ENCODE results near the gene FCHO2.

The FCHO2 gene

GRCh38 chr5:72936893-72937292 lies 18.9 kb upstream of the FCHO2 start:
- no peak overlapping the region for H3K27ac ChIP-seq (ENCODE audit: poor library complexity, severe bottlenecking)
- H3K36me3 ChIP-seq (ENCODE audit: low read depth): no peaks in the 10 kb centered on the region
- ATAC-seq (ENCODE audit: low read depth) (no peak), DNase-seq (ENCODE audit: low spot score) (no peak)
- no peaks in the 10 kb centered on the region for H3K9me3 ChIP-seq (ENCODE audit: severe bottlenecking)
- no peaks in the 10 kb centered on the region for H3K4me1 ChIP-seq (ENCODE audit: insufficient read depth, poor library complexity, severe bottlenecking)
- TF ChIP-seq CTCF (IDR thresholded peaks at IDR 0.05; ENCODE audit: poor library complexity, severe bottlenecking): no peak
- no peak overlapping the region for H3K4me3 ChIP-seq (ENCODE audit: severe bottlenecking)
- no peaks in the 10 kb centered on the region for H3K27me3 ChIP-seq (ENCODE audit: insufficient read depth, poor library complexity, severe bottlenecking)

GRCh38 chr5:72937517-72938061 lies 18.3 kb upstream of the FCHO2 start:
- no peaks in the 10 kb centered on the region for H3K27me3 ChIP-seq (ENCODE audit: insufficient read depth, poor library complexity, severe bottlenecking)
- no peak for TF ChIP-seq CTCF (IDR thresholded peaks at IDR 0.05; ENCODE audit: poor library complexity, severe bottlenecking)
- H3K27ac ChIP-seq (ENCODE audit: poor library complexity, severe bottlenecking): no peak overlapping the region
- no peaks in the 10 kb centered on the region for H3K4me1 ChIP-seq (ENCODE audit: insufficient read depth, poor library complexity, severe bottlenecking)
- no peaks in the 10 kb centered on the region for H3K36me3 ChIP-seq (ENCODE audit: low read depth)
- no peak for DNase-seq (ENCODE audit: low spot score)
- no peak overlapping the region for H3K4me3 ChIP-seq (ENCODE audit: severe bottlenecking)
- no peak for ATAC-seq (ENCODE audit: low read depth)
- no peaks in the 10 kb centered on the region for H3K9me3 ChIP-seq (ENCODE audit: severe bottlenecking)

GRCh38 chr5:72938206-72938605 lies 17.6 kb upstream of the FCHO2 start:
- DNase-seq (ENCODE audit: low spot score) (no peak), ATAC-seq (ENCODE audit: low read depth) (no peak)
- no peak overlapping the region for H3K27ac ChIP-seq (ENCODE audit: poor library complexity, severe bottlenecking)
- no peaks in the 10 kb centered on the region for H3K36me3 ChIP-seq (ENCODE audit: low read depth)
- H3K4me3 ChIP-seq (ENCODE audit: severe bottlenecking): no peak overlapping the region
- no peak for TF ChIP-seq CTCF (IDR thresholded peaks at IDR 0.05; ENCODE audit: poor library complexity, severe bottlenecking)
- no peaks in the 10 kb centered on the region for H3K9me3 ChIP-seq (ENCODE audit: severe bottlenecking)
- H3K4me1 ChIP-seq (ENCODE audit: insufficient read depth, poor library complexity, severe bottlenecking): no peaks in the 10 kb centered on the region
- no peaks in the 10 kb centered on the region for H3K27me3 ChIP-seq (ENCODE audit: insufficient read depth, poor library complexity, severe bottlenecking)

GRCh38 chr5:72940082-72940481 lies 15.8 kb upstream of the FCHO2 start:
- Histone ChIP-seq H3K36me3 (ENCODE audit: low read depth) (no peaks in the 10 kb centered on the region), H3K4me3 (ENCODE audit: severe bottlenecking) (no peak overlapping the region), H3K4me1 (ENCODE audit: insufficient read depth, poor library complexity, severe bottlenecking) (peaks cover 2% of the 10 kb centered on the region), H3K27ac (ENCODE audit: poor library complexity, severe bottlenecking) (no peak overlapping the region), H3K9me3 (ENCODE audit: severe bottlenecking) (no peaks in the 10 kb centered on the region), H3K27me3 (ENCODE audit: insufficient read depth, poor library complexity, severe bottlenecking) (no peaks in the 10 kb centered on the region)
- no peak for TF ChIP-seq CTCF (IDR thresholded peaks at IDR 0.05; ENCODE audit: poor library complexity, severe bottlenecking)
- ATAC-seq (ENCODE audit: low read depth): no peak
- no peak for DNase-seq (ENCODE audit: low spot score)

- DNase-seq (ENCODE audit: low spot score): no peak
- Histone ChIP-seq H3K4me1 (ENCODE audit: insufficient read depth, poor library complexity, severe bottlenecking) (peaks cover 4% of the 10 kb centered on the region), H3K27me3 (ENCODE audit: insufficient read depth, poor library complexity, severe bottlenecking) (no peaks in the 10 kb centered on the region), H3K4me3 (ENCODE audit: severe bottlenecking) (no peak overlapping the region), H3K27ac (ENCODE audit: poor library complexity, severe bottlenecking) (no peak overlapping the region), H3K36me3 (ENCODE audit: low read depth) (no peaks in the 10 kb centered on the region), H3K9me3 (ENCODE audit: severe bottlenecking) (no peaks in the 10 kb centered on the region)
- no peak for TF ChIP-seq CTCF (IDR thresholded peaks at IDR 0.05; ENCODE audit: poor library complexity, severe bottlenecking)
- ATAC-seq (ENCODE audit: low read depth): no peak
Observed at GRCh38 chr5:72943307-72943706, 12.5 kb upstream of the FCHO2 start.

All from RWPE2 (cell line).